Skeletal muscle tissue (tissue), 4 donors: ENCODE data around the gene MAPRE3. TPM values are rescaled to one million over a fixed set of nuclear protein-coding genes. Genes with fewer than 3 reads are reported as not detected.
A peak's percentile ranks its signal among the peaks of the same experiment; 100 is the strongest.

Source experiments
- H3K27ac ChIP-seq: one replicate; pipeline ENCODE4 v1.7.0; 2013; ENCODE audit warnings: mild to moderate bottlenecking, low read depth, low read length, inconsistent platforms
- H3K27me3 ChIP-seq, 3 donors: one replicate each; pipeline ENCODE4 v1.7.0; 2013; ENCODE audit warnings: low read length in 3 of 3; ENCODE audit not compliant: control insufficient read depth in 3 of 3, insufficient read depth in 3 of 3
- H3K36me3 ChIP-seq, 3 donors: one replicate each; pipeline ENCODE4 v1.7.0; 2013; ENCODE audit warnings: low read length in 3 of 3; ENCODE audit not compliant: control insufficient read depth in 3 of 3, insufficient read depth in 3 of 3
- H3K4me1 ChIP-seq, 3 donors: one replicate each; pipeline ENCODE4 v1.7.0; 2013; ENCODE audit warnings: low read length in 3 of 3, mild to moderate bottlenecking in 3 of 3; ENCODE audit not compliant: control insufficient read depth in 3 of 3, insufficient read depth in 3 of 3
- H3K4me3 ChIP-seq, 3 donors: one replicate each; pipeline ENCODE4 v1.7.0; 2013; ENCODE audit warnings: low read length in 3 of 3
- H3K9ac ChIP-seq, 3 donors: one replicate each; pipeline ENCODE4 v1.7.0; 2013; ENCODE audit warnings: low read length in 3 of 3, mild to moderate bottlenecking in 3 of 3, moderate library complexity in 2 of 3, low read depth in 1 of 3
- H3K9me3 ChIP-seq, 3 donors: one replicate each; pipeline ENCODE4 v1.7.0; 2013; ENCODE audit warnings: low read length in 3 of 3; ENCODE audit not compliant: control insufficient read depth in 3 of 3
- total RNA-seq: library from RNA; depleted of rRNA; stranded (reverse); fragments of >200 nt; gene quantifications from one replicate; pipeline ENCODE4 v1.2.3, GENCODE V29; 2014
- donor health status: Osteomylitis.

MAPRE3 gene
- total RNA-seq, 1 donor from 2014 or later = 3.7 TPM

- H3K27ac ChIP-seq = peak overlapping the region; percentile 67
- peaks cover 52 to 68% (median 64%) of the 10 kb centered on the region in 3 donors for H3K4me1 ChIP-seq
- H3K27me3 ChIP-seq = no peaks in the 10 kb centered on the region
- peaks cover 20 to 25% (median 20%) of the 10 kb centered on the region in 3 donors for H3K36me3 ChIP-seq
- no peaks in the 10 kb centered on the region for H3K9me3 ChIP-seq
- H3K9ac ChIP-seq = peak overlapping the region in 1 of 3 donors; percentile 28
- no peak overlapping the region for H3K4me3 ChIP-seq
Observed at GRCh38 chr2:27019459-27019858, 49.0 kb downstream of the MAPRE3 start.

- Histone ChIP-seq H3K4me3 (no peak overlapping the region), H3K9me3 (no peaks in the 10 kb centered on the region), H3K4me1 (peaks cover 46 to 61% (median 57%) of the 10 kb centered on the region in 3 donors), H3K9ac (peak overlapping the region in 1 of 3 donors; percentile 28), H3K27me3 (no peaks in the 10 kb centered on the region), H3K36me3 (peaks cover 22 to 30% (median 25%) of the 10 kb centered on the region in 3 donors), H3K27ac (peak overlapping the region; percentile 67)
Observed at GRCh38 chr2:27019931-27020855, 49.8 kb downstream of the MAPRE3 start.

DNA sequence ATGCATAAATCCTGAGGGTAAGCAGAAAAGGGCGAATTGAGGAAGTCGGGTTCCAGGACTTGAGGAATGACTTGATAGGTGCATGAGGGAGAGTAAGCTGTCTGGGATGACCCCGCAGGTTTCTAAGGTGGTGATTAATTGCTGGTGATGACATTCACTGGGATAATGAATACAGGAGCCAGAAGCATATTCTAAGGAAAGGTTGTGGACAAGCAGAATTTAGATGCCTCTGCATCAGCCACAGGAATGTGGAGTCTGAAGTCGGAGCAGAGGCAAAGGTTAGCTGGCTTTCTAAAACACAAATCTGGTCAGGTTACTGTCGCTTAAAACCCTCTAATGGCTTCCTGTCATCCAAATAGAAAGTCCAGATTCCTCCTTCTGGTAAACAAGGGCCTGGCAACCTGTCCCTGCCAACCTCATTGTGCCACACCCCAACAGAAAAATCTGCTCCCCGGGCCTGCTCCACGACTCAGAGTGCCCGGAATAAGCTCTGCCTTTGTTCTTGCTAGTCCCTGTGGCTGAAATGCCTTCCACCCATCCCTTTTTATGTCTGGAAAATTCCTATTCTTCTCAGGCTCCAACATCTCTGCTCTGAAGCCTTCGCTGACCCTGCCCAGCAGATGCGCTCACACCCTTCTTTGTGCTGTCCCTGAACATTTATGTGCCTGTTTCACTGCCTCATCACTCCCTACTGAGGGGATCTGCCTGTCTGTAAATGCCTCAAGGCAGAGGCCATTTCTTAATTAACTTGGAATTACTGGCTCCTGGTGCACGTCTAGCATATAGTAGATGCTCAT is 51.0 kb downstream of the MAPRE3 start:
- Histone ChIP-seq H3K4me1 (peaks cover 48 to 62% (median 56%) of the 10 kb centered on the region in 3 donors), H3K27me3 (no peaks in the 10 kb centered on the region), H3K9me3 (no peaks in the 10 kb centered on the region), H3K9ac (peak overlapping the region in 1 of 3 donors; percentile 43), H3K4me3 (no peak overlapping the region), H3K27ac (peak overlapping the region; percentile 27), H3K36me3 (peaks cover 33 to 41% (median 33%) of the 10 kb centered on the region in 3 donors)

DNA sequence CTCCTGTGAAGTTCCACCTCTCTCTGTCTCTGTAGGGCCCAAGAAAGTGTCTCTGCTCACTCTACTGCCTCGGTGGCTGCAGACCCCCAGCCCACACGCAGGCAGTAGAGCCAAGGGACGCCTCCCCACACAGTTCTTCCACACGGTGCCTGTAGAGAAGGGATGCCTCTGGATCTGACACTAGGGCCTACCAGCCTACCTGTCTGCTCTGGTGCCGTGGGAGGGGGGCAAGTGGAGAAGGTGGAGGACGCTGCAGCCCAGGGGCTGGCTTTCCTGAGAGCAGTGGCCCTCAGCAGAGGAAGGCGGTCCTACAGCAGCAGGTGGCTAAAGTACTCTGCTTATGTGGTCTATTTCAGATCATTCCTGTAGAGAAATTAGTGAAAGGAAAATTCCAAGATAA is 53.3 kb downstream of the MAPRE3 start:
- Histone ChIP-seq H3K27me3 (no peaks in the 10 kb centered on the region), H3K4me3 (no peak overlapping the region), H3K9me3 (no peaks in the 10 kb centered on the region), H3K27ac (no peak overlapping the region), H3K36me3 (peaks cover 33 to 53% (median 38%) of the 10 kb centered on the region in 3 donors), H3K9ac (no peak overlapping the region), H3K4me1 (peaks cover 39 to 54% (median 49%) of the 10 kb centered on the region in 3 donors)

DNA sequence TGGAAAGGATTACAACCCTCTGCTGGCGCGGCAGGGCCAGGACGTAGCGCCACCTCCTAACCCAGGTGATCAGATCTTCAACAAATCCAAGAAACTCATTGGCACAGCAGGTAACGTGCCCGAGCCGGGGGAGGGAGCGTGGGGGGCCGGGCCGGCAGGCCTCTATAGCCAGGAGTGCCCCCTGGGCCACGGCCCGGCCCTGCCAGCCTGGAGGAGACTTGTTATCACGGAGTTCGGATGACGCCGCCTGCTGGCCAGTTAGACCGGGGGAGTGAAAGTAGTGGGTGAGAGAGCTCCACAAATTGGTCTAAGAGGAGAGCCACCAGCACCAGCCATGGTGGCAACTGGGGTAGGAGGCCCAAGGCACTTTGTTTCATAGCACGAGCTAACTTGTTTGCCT is 53.8 kb downstream of the MAPRE3 start:
- H3K4me1 ChIP-seq = peaks cover 37 to 54% (median 46%) of the 10 kb centered on the region in 3 donors
- H3K27ac ChIP-seq = no peak overlapping the region
- no peak overlapping the region for H3K4me3 ChIP-seq
- no peaks in the 10 kb centered on the region for H3K27me3 ChIP-seq
- H3K9me3 ChIP-seq = no peaks in the 10 kb centered on the region
- no peak overlapping the region for H3K9ac ChIP-seq
- H3K36me3 ChIP-seq = peaks cover 36 to 53% (median 38%) of the 10 kb centered on the region in 3 donors

GRCh38 chr2:27024812-27025211 is 54.4 kb downstream of the MAPRE3 start:
- H3K9ac ChIP-seq = no peak overlapping the region
- peaks cover 36 to 53% (median 38%) of the 10 kb centered on the region in 3 donors for H3K36me3 ChIP-seq
- H3K27me3 ChIP-seq = no peaks in the 10 kb centered on the region
- H3K9me3 ChIP-seq = no peaks in the 10 kb centered on the region
- peaks cover 31 to 47% (median 45%) of the 10 kb centered on the region in 3 donors for H3K4me1 ChIP-seq
- H3K4me3 ChIP-seq = no peak overlapping the region
- H3K27ac ChIP-seq = no peak overlapping the region

- Histone ChIP-seq H3K27ac (peak overlapping the region; percentile 88), H3K36me3 (peaks cover 38 to 53% (median 39%) of the 10 kb centered on the region in 3 donors), H3K9me3 (no peaks in the 10 kb centered on the region), H3K27me3 (no peaks in the 10 kb centered on the region), H3K4me1 (peaks cover 30 to 42% (median 41%) of the 10 kb centered on the region in 3 donors), H3K4me3 (no peak overlapping the region), H3K9ac (no peak overlapping the region)
Observed at GRCh38 chr2:27025281-27025800, 54.9 kb downstream of the MAPRE3 start.

DNA sequence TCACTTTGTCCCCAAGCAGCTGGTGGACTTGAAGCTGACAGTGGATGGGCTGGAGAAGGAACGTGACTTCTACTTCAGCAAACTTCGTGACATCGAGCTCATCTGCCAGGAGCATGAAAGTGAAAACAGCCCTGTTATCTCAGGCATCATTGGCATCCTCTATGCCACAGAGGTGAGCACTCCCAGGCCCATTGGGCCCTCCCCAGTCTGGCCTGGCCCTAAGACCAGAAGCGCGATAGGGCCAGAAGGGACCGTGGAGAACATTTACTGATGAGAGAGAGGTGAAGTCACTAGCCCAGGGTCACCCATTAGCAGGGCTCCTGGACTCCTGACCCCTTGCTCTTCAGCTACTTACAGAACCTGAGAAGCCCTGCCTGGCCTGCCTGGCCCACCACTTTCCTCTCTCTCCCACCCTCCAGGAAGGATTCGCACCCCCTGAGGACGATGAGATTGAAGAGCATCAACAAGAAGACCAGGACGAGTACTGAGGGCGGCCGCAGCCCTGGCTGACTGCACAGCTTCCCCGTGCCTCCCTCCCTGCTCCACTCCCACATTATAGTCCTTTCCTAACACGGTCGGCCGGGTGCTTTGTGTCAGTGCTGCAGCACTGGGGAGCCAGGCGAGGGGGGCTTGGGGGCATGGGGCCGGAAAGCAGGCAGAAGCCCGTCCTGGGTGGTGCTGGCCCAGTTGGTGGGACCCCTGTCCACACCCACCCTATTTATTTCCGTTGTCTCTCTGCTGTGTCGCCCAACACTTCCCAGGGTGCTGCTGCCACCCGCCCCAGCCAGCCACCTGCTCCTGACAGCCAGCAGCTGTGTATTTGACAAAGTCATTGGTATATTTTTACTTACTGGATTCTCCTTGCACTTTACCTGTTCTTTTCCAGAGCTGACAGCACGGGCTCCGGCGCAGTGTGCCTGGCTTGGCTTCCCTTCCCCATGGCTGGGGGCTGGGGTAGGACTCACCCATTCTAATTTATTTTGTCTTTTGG is 55.7 kb downstream of the MAPRE3 start:
- no peaks in the 10 kb centered on the region for H3K9me3 ChIP-seq
- peaks cover 38 to 53% (median 39%) of the 10 kb centered on the region in 3 donors for H3K36me3 ChIP-seq
- peak overlapping the region; percentile 88 for H3K27ac ChIP-seq
- peaks cover 22 to 34% (median 34%) of the 10 kb centered on the region in 3 donors for H3K4me1 ChIP-seq
- H3K9ac ChIP-seq = peak overlapping the region in 2 of 3 donors; percentile 16 to 62
- H3K4me3 ChIP-seq = peak overlapping the region in 1 of 3 donors; percentile 22
- no peaks in the 10 kb centered on the region for H3K27me3 ChIP-seq

DNA sequence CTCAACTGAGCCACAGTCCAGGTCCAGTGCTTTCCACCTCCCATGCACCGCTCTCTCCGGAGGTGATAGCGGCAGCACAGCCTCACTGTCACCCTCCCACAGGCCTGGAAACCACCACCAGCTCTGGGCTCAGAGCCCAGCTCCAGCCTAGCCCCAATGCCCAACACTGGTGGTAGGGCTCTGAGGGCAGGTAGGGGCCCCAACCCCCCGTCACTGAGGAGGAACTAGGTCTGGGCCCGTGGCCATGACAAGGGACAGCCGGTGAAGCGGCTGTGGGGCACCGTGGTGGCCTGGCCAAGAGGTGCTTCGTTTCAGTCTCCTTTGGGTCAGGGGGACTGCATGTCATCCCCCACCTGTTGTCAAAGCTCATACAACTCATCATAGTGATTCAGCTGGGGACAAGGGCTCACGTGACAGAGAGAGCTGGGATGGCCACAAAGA is 56.8 kb downstream of the MAPRE3 start:
- peak overlapping the region; percentile 88 for H3K27ac ChIP-seq
- H3K4me3 ChIP-seq = no peak overlapping the region

More for the DNA sequence above, 56.8 kb downstream of the MAPRE3 start:
- Histone ChIP-seq H3K9ac (peak overlapping the region in 2 of 3 donors; percentile 50 to 62), H3K4me1 (peaks cover 15 to 28% (median 26%) of the 10 kb centered on the region in 3 donors), H3K36me3 (peaks cover 37 to 51% (median 37%) of the 10 kb centered on the region in 3 donors), H3K27me3 (no peaks in the 10 kb centered on the region), H3K9me3 (no peaks in the 10 kb centered on the region)
